Measurements from ENCODE around the gene STAT3. TPM values are rescaled to one million over a fixed set of nuclear protein-coding genes. Genes with fewer than 3 reads are reported as not detected.
"Not testable (repeated sequence)": the region's sequence is repeated elsewhere in the genome, so short reads cannot be mapped to it uniquely, and the experiment has no call there.

Gene STAT3
- total and polyA plus RNA-seq, 2 donors (not counting 1 experiment from before 2014, with no cell fraction given), result 50.1 to 140 TPM

DNA sequence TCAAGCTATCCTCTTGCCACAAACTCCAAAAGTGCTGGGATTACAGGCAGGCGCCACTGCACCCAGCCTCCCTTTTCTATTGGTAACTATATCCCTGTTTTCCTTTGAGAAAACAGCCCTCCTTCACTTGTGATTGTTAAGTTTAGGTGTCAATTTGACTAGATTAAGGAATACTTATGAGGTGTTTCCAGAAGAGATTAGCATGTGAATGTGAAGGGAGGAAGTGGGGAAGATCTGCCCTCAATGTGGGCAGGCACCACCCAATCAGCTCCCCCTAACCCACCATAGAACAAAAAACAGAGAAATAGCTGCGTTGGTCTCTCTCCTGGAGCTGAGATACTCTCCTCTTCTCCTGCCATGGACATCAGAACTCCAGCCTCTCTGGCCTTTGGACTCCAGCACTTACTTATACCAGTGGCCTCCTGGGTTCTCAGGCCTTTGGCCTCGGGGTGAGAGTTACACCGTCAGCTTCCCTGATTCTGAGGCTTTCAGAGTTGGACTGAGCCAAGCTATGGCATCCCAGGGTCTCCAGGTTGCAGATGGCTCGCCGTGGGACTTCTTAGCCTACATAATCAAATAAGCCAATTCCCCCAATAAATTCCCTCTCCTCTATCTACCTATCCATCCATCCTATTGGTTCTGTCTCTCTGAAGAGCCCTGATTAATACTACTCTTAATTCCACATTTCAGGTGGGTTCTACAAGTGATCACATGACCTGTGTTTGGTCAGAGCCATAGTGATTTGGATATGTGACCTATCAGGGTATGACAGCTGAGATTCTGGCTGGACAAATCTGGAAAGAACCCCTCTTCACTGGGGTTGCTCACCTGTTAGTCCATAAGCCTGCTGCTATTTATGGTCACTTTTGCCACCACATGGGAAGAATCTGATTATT is 12.0 kb upstream of the STAT3 start:
- H3K4me2 ChIP-seq (replicated peaks; ENCODE audit: low read depth, low read length, poor library complexity, severe bottlenecking), result no peak overlapping the region
- H3K4me1 Mint-ChIP-seq, result no peaks in the 10 kb centered on the region
- ChIA-PET POLR2A (no interaction called here), CTCF (interaction anchor here (0.6 to 2.9 kb wide), 5 partner anchors 8 to 127 kb away, joined by 3 to 21 read pairs (median 3); no protein-coding TSS in a partner anchor)
- no peak overlapping the region for H3K4me3 ChIP-seq (ENCODE audit: control extremely low read depth in 1 of 5, extremely low read depth in 1 of 5, insufficient read depth in 1 of 5, low read depth in 2 of 5, low read length in 4 of 5)
- DNase-seq, result no peak
- WGBS (ENCODE audit: insufficient coverage), result 84% methylated on average over 5 of the region's 6 CpGs
- intact Hi-C loops (cut with micrococcal nuclease), result no loop called here
- H2AFZ ChIP-seq (ENCODE audit: insufficient read depth, low read depth, low read length, poor library complexity, severe bottlenecking), result no peak overlapping the region
- no peak overlapping the region for H3K27ac ChIP-seq (ENCODE audit: low read length in 2 of 2)
- H3K27me3 Mint-ChIP-seq, result no peaks in the 10 kb centered on the region
- H3K36me3 ChIP-seq (replicated peaks in 1 of 2; ENCODE audit: control extremely low read depth in 1 of 2, control insufficient read depth in 1 of 2, extremely low read depth in 1 of 2, insufficient read depth in 2 of 2, low read length in 1 of 2), result no peaks in the 10 kb centered on the region
- no peak overlapping the region for H3K4me3 Mint-ChIP-seq
- H3K27ac Mint-ChIP-seq, result no peak overlapping the region
- H3K9me3 ChIP-seq (ENCODE audit: control extremely low read depth in 1 of 3, control insufficient read depth in 2 of 3, insufficient read depth in 1 of 3, low read length in 2 of 3), result no peaks in the 10 kb centered on the region
- ATAC-seq (ENCODE audit: low read depth), result no peak
- no peak for TF ChIP-seq CTCF (IDR thresholded peaks at IDR 0.05)
- H3K4me1 ChIP-seq (ENCODE audit: control insufficient read depth in 2 of 2, insufficient read depth in 2 of 2, low read length in 2 of 2), result no peaks in the 10 kb centered on the region
- H4K20me1 ChIP-seq (ENCODE audit: control insufficient read depth, insufficient read depth, low read length, poor library complexity, severe bottlenecking), result no peaks in the 10 kb centered on the region
- no peaks in the 10 kb centered on the region for H3K79me2 ChIP-seq (ENCODE audit: control insufficient read depth, insufficient read depth, low read length)
- H3K27me3 ChIP-seq (replicated peaks in 1 of 4; ENCODE audit: control extremely low read depth in 1 of 4, control insufficient read depth in 3 of 4, insufficient read depth in 4 of 4, low read length in 3 of 4), result peaks cover 0 to 10% (median 0%) of the 10 kb centered on the region in 4 experiments
- H3K9me3 Mint-ChIP-seq (ENCODE audit: insufficient read depth), result no peaks in the 10 kb centered on the region
- no peak overlapping the region for H3K9ac ChIP-seq (ENCODE audit: low read length)

DNA sequence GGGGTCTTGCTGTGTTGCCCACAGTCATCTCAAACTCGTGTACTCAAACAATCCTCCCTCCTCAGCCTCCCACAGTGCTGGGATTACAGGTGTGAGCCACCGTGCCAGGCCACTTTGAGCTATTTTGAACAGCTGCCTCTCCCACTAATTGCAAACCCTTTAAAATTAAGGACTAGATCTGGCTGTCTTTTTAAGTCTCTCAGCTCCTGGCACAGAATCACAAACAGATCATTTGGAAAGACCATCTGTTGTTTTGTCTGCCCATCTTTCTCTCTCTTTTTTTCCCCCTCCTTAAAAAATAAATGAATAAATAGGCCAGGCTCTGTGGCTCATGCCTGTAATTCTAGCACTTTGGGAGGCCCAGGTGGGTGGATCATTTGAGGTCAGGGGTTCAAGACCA is 10.9 kb upstream of the STAT3 start:
- Histone ChIP-seq H3K27ac (ENCODE audit: low read length in 2 of 2) (no peak overlapping the region), H3K9me3 (ENCODE audit: control extremely low read depth in 1 of 3, control insufficient read depth in 2 of 3, insufficient read depth in 1 of 3, low read length in 2 of 3) (no peaks in the 10 kb centered on the region), H3K4me2 (replicated peaks; ENCODE audit: low read depth, low read length, poor library complexity, severe bottlenecking) (no peak overlapping the region), H3K4me3 (ENCODE audit: control extremely low read depth in 1 of 5, extremely low read depth in 1 of 5, insufficient read depth in 1 of 5, low read depth in 2 of 5, low read length in 4 of 5) (no peak overlapping the region), H4K20me1 (ENCODE audit: control insufficient read depth, insufficient read depth, low read length, poor library complexity, severe bottlenecking) (no peaks in the 10 kb centered on the region), H3K9ac (ENCODE audit: low read length) (no peak overlapping the region), H3K36me3 (replicated peaks in 1 of 2; ENCODE audit: control extremely low read depth in 1 of 2, control insufficient read depth in 1 of 2, extremely low read depth in 1 of 2, insufficient read depth in 2 of 2, low read length in 1 of 2) (no peaks in the 10 kb centered on the region), H2AFZ (ENCODE audit: insufficient read depth, low read depth, low read length, poor library complexity, severe bottlenecking) (no peak overlapping the region), H3K4me1 (ENCODE audit: control insufficient read depth in 2 of 2, insufficient read depth in 2 of 2, low read length in 2 of 2) (no peaks in the 10 kb centered on the region), H3K27me3 (replicated peaks in 1 of 4; ENCODE audit: control extremely low read depth in 1 of 4, control insufficient read depth in 3 of 4, insufficient read depth in 4 of 4, low read length in 3 of 4) (peaks cover 0 to 6% (median 0%) of the 10 kb centered on the region in 4 experiments), H3K79me2 (ENCODE audit: control insufficient read depth, insufficient read depth, low read length) (no peaks in the 10 kb centered on the region)
- H3K4me3 Mint-ChIP-seq, result no peak overlapping the region
- H3K9me3 Mint-ChIP-seq (ENCODE audit: insufficient read depth), result no peaks in the 10 kb centered on the region
- 75% methylated on average over 2 of the region's 2 CpGs for WGBS (ENCODE audit: insufficient coverage)
- ChIA-PET CTCF (interaction anchor here (0.8 to 2.9 kb wide), 4 partner anchors 10 to 78 kb away, joined by 3 to 21 read pairs (median 5); partner anchors contain the start of gene STAT3), POLR2A (interaction anchor here (0.6 kb wide), 1 partner anchor 357 kb away, joined by 3 read pairs; no protein-coding TSS in a partner anchor)
- no peaks in the 10 kb centered on the region for H3K27me3 Mint-ChIP-seq
- no peak for ATAC-seq (ENCODE audit: low read depth)
- intact Hi-C loops (cut with micrococcal nuclease), result no loop called here
- no peak for DNase-seq
- H3K4me1 Mint-ChIP-seq, result peaks cover 3% of the 10 kb centered on the region
- H3K27ac Mint-ChIP-seq, result no peak overlapping the region
- no peak for TF ChIP-seq CTCF (IDR thresholded peaks at IDR 0.05)
- TF ChIP-seq EZH2 (IDR thresholded peaks at IDR 0.05; ENCODE audit: borderline replicate concordance, insufficient read depth, low read depth, low read length, poor library complexity, severe bottlenecking), result no peak

DNA sequence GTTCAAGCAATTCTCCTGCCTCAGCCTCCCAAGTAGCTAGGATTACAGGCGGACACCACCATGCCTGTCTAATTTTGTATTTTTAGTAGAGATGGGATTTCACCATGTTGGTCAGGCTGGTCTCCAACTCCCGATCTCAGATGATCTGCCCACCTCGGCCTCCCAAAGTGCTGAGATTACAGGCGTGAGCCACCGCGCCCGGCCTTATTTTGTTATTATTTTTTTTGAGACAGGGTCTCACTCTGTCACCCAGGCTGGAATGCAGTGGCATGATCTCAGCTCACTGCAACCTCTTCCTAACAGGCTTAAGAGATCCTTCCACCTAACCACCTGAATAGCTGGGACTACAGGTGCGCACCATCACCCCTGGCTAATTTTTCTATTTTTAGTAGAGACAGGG is 7.4 kb upstream of the STAT3 start:
- ChIA-PET POLR2A (interaction anchor here (0.6 kb wide), 1 partner anchor 82 kb away, joined by 4 read pairs; no protein-coding TSS in a partner anchor), CTCF (interaction anchor here (0.5 to 2.6 kb wide), 3 partner anchors 11 to 131 kb away, joined by 3 to 11 read pairs (median 5); no protein-coding TSS in a partner anchor)
- H3K9me3 Mint-ChIP-seq (ENCODE audit: insufficient read depth); H3K79me2 ChIP-seq (ENCODE audit: control insufficient read depth, insufficient read depth, low read length); ATAC-seq (ENCODE audit: low read depth); H3K27me3 ChIP-seq (replicated peaks in 1 of 4; ENCODE audit: control extremely low read depth in 1 of 4, control insufficient read depth in 3 of 4, insufficient read depth in 4 of 4, low read length in 3 of 4); H3K4me3 ChIP-seq (ENCODE audit: control extremely low read depth in 1 of 5, extremely low read depth in 1 of 5, insufficient read depth in 1 of 5, low read depth in 2 of 5, low read length in 4 of 5); H3K27ac Mint-ChIP-seq; H3K27me3 Mint-ChIP-seq; intact Hi-C loops (cut with micrococcal nuclease); H3K9ac ChIP-seq (ENCODE audit: low read length); H2AFZ ChIP-seq (ENCODE audit: insufficient read depth, low read depth, low read length, poor library complexity, severe bottlenecking); DNase-seq; H3K9me3 ChIP-seq (ENCODE audit: control extremely low read depth in 1 of 3, control insufficient read depth in 2 of 3, insufficient read depth in 1 of 3, low read length in 2 of 3); H3K4me2 ChIP-seq (replicated peaks; ENCODE audit: low read depth, low read length, poor library complexity, severe bottlenecking); H3K36me3 ChIP-seq (replicated peaks in 1 of 2; ENCODE audit: control extremely low read depth in 1 of 2, control insufficient read depth in 1 of 2, extremely low read depth in 1 of 2, insufficient read depth in 2 of 2, low read length in 1 of 2); H4K20me1 ChIP-seq (ENCODE audit: control insufficient read depth, insufficient read depth, low read length, poor library complexity, severe bottlenecking); H3K4me3 Mint-ChIP-seq; H3K27ac ChIP-seq (ENCODE audit: low read length in 2 of 2): not testable (repeated sequence)
- peaks cover 16% of the 10 kb centered on the region for H3K4me1 Mint-ChIP-seq
- peaks cover 0 to 14% of the 10 kb centered on the region in 2 donors for H3K4me1 ChIP-seq (ENCODE audit: control insufficient read depth in 2 of 2, insufficient read depth in 2 of 2, low read length in 2 of 2)
- WGBS (ENCODE audit: insufficient coverage), result 100% methylated on average over 2 of the region's 8 CpGs

Data from B cell (primary cell).